Heart left ventricle (tissue), 13 donors: ENCODE results near the gene DNAJB4.

Source experiments
- CTCF ChIP-seq, 12 donors: fragments of 200-600 bp; sonication (generic) in 4 of 12; IDR thresholded peaks; one replicate each; pipeline versions ENCODE4 v1.5.0 to v1.8.0; 2018 to 2022; ENCODE audit warnings: antibody characterized with exemption in 12 of 12, mild to moderate bottlenecking in 5 of 12
- POLR2A ChIP-seq, 2 donors: fragments of 450-650 bp; IDR thresholded peaks; one replicate each; pipeline ENCODE4 v1.6.1; 2017; ENCODE audit warnings: antibody characterized with exemption in 2 of 2, mild to moderate bottlenecking in 2 of 2, moderate library complexity in 2 of 2
- donor health status: ischemic (EF 13 %, LVEDD 7.1; RV severe dilation, severe dysfunction).
- donor health status: DM: no; HTN: yes; CAD: no.
- donor health status: DM: no; HTN: no; CAD: no.
- donor health status: ischemic (EF 25% LVEDD 6.9; RV normal size, moderate dysfunction).
- donor health status: ischemic (EF 25% LVEDD 5.7; RV mildly dilated, moderate dysfunction).
- donor health status: ischemic (EF 35%, LVEDD 5.7; RV mildly dilated, moderate dysfunction).
- donor health status: nonischemic (EF 11% LVEDD 7.7; RV severe dilation, severe dysfunction).
- donor health status: DM: yes; HTN: yes; CAD: no.
- donor health status: PGD.
- donor health status: ischemic (EF 29% LVEDD 5.4; RV normal size, mild dysfunction).
- donor health status: nonischemic (EF 23%, LVEDD 6.1; RV moderate dilation, normal function).

DNA sequence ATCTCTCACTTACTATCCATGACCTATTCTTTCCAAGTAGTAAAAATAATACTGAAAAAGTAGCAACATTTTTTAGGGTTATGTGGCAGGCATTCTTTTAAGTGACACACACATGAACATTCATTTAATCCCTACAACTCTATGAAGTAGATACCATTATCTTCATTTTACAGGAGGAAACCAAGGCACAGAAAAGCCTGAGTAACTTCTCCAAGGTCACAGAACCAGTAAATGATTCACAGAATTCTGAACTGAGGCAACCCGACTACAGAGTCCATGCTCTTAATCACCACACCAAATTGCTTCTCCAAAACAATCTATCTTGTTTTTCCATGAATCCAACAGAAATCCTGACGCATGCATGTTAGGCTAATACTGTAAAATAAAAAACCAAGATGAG is 43.3 kb upstream of the DNAJB4 start:
- no peak for TF ChIP-seq CTCF (IDR thresholded peaks at IDR 0.05)
- no peak for TF ChIP-seq POLR2A (IDR thresholded peaks at IDR 0.05)
